Stimulated activated CD8-positive, alpha-beta memory T cell treated with anti-CD3 and anti-CD28 coated beads, Interleukin-4, amount 100 ng/mL, for 48 hours (primary cell): Measurements from ENCODE around the gene HACD2.
"Not testable (repeated sequence)": the region's sequence is repeated elsewhere in the genome, so short reads cannot be mapped to it uniquely, and the experiment has no call there.

ENCODE experiments used
- DNase-seq: peaks from one replicate; pipeline ENCODE4 v3.0.0-alpha.2; 2020

The HACD2 gene

GRCh38 chr3:123584988-123585937, at the start of gene HACD2:
Gene HACD2, minus strand, starts transcription at chr3:123585053. Its CDS starts 26 bp downstream, at chr3:123585027.
- DNase-seq = peak; percentile 97

- DNase-seq = no peak
Measured at GRCh38 chr3:123634149-123635051, 49.5 kb upstream of the HACD2 start.

GRCh38 chr3:123633530-123633929, 48.7 kb upstream of the HACD2 start:
- DNase-seq = no peak

- DNase-seq = no peak
Measured at GRCh38 chr3:123632161-123632655, 47.4 kb upstream of the HACD2 start.

GRCh38 chr3:123629747-123630047, 44.8 kb upstream of the HACD2 start:
- DNase-seq = no peak

- DNase-seq = no peak
Measured at GRCh38 chr3:123628996-123629746, 44.3 kb upstream of the HACD2 start.

GRCh38 chr3:123627673-123628670, 43.1 kb upstream of the HACD2 start:
- no peak for DNase-seq

- no peak for DNase-seq
Measured at GRCh38 chr3:123626881-123627280, 42.0 kb upstream of the HACD2 start.

GRCh38 chr3:123624302-123624701, 39.4 kb upstream of the HACD2 start:
- DNase-seq = no peak

- no peak for DNase-seq
Measured at GRCh38 chr3:123623346-123623880, 38.6 kb upstream of the HACD2 start.

GRCh38 chr3:123622766-123623165, 37.9 kb upstream of the HACD2 start:
- no peak for DNase-seq

GRCh38 chr3:123621850-123622189, 37.0 kb upstream of the HACD2 start:
- DNase-seq = no peak

GRCh38 chr3:123621186-123621849, 36.5 kb upstream of the HACD2 start:
- no peak for DNase-seq

GRCh38 chr3:123620343-123620742, 35.5 kb upstream of the HACD2 start:
- DNase-seq = no peak

- no peak for DNase-seq
Measured at GRCh38 chr3:123618768-123619484, 34.1 kb upstream of the HACD2 start.

- DNase-seq = no peak
Measured at GRCh38 chr3:123618076-123618708, 33.3 kb upstream of the HACD2 start.

- no peak for DNase-seq
Measured at GRCh38 chr3:123616593-123616992, 31.7 kb upstream of the HACD2 start.

- no peak for DNase-seq
Measured at GRCh38 chr3:123613543-123613942, 28.7 kb upstream of the HACD2 start.

GRCh38 chr3:123611674-123612073, 26.8 kb upstream of the HACD2 start:
- not testable (repeated sequence) for DNase-seq

- DNase-seq = no peak
Measured at GRCh38 chr3:123611082-123611481, 26.2 kb upstream of the HACD2 start.
